ENCODE data around the gene DLG2. TPM values are rescaled to one million over a fixed set of nuclear protein-coding genes. Genes with fewer than 3 reads are reported as not detected.

The DLG2 gene
- total and polyA plus RNA-seq, 2 of the 8 experiments (the other 6 are each of a cell fraction or from before 2014, with no cell fraction given), result 1.7 to 14.3 TPM

DNA sequence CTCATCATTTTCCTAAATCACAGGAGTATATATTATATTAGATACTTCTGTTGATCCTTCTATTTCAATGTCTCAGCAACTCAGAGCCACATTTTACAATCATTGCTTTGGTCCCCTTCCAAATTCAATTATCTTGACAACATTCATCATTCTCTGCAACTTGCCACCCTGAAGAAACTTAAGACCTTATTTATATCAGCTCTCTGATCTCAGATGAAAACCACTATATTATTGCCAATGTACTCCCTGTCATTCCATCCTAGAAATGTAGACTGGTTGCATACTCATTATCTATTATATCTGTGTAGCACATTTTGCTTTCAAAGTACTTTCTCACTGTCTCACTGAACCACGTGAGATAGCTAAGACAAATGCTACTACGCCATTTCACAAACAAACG lies 379.3 kb downstream of the DLG2 start (continued):
- TF ChIP-seq CHD7 (IDR thresholded peaks at IDR 0.05; ENCODE audit: insufficient replicate concordance, low read length) (no peak), HDAC6 (IDR thresholded peaks at IDR 0.05; ENCODE audit: low read depth, low read length) (no peak), YY1 (IDR thresholded peaks at IDR 0.05; ENCODE audit: low read depth, low read length) (no peak), EZH2 (IDR thresholded peaks at IDR 0.05; ENCODE audit: low read depth, low read length, severe bottlenecking) (no peak), RFX5 (IDR thresholded peaks at IDR 0.05; ENCODE audit: borderline replicate concordance, low read depth, low read length) (no peak), SP1 (IDR thresholded peaks at IDR 0.05; ENCODE audit: low read depth, low read length) (no peak), SP2 (IDR thresholded peaks at IDR 0.05; ENCODE audit: low read length) (no peak), SUZ12 (IDR thresholded peaks at IDR 0.05; ENCODE audit: low read length) (no peak), CHD2 (IDR thresholded peaks at IDR 0.05; ENCODE audit: low read length) (no peak), TBP (IDR thresholded peaks at IDR 0.05; ENCODE audit: low read depth, low read length) (no peak), POLR2A (IDR thresholded peaks at IDR 0.05; ENCODE audit: control extremely low read depth in 1 of 2, low read depth in 2 of 2, low read length in 2 of 2) (no peak)
- TF ChIP-seq, protein P1, sequence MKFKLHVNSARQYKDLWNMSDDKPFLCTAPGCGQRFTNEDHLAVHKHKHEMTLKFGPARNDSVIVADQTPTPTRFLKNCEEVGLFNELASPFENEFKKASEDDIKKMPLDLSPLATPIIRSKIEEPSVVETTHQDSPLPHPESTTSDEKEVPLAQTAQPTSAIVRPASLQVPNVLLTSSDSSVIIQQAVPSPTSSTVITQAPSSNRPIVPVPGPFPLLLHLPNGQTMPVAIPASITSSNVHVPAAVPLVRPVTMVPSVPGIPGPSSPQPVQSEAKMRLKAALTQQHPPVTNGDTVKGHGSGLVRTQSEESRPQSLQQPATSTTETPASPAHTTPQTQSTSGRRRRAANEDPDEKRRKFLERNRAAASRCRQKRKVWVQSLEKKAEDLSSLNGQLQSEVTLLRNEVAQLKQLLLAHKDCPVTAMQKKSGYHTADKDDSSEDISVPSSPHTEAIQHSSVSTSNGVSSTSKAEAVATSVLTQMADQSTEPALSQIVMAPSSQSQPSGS (IDR thresholded peaks at IDR 0.05; ENCODE audit: low read length), result no peak
